K562 (cell line): ENCODE measurements around the gene RAP1A. TPM values are rescaled to one million over a fixed set of nuclear protein-coding genes. Genes with fewer than 3 reads are reported as not detected.
A peak's percentile ranks its signal among the peaks of the same experiment; 100 is the strongest.

Source experiments
- BRCA1 ChIP-seq, 2 experiments: fragments of 450-650 bp in 1 of 2; sonication (generic) in 1 of 2; formaldehyde crosslinking in 1 of 2; IDR thresholded peaks; 2 replicates each; pipeline versions ENCODE4 v1.5.0 to v1.6.1; 2017 to 2020; ENCODE audit warnings: mild to moderate bottlenecking in 1 of 2, missing genetic modification reagents in 1 of 2
- BRF1 ChIP-seq: IDR thresholded peaks from 3 replicates; pipeline ENCODE4 v1.6.1; 2011; ENCODE audit warnings: borderline replicate concordance, mild to moderate bottlenecking; ENCODE audit not compliant: insufficient read length; ENCODE audit errors: extremely low read depth
- CHD2 ChIP-seq: IDR thresholded peaks from 2 replicates; pipeline ENCODE4 v1.6.1; 2011; ENCODE audit warnings: low read depth, low read length
- DEAF1 ChIP-seq: fragments of 450-650 bp; formaldehyde crosslinking; IDR thresholded peaks from 2 replicates; pipeline ENCODE4 v1.4.0; 2020; ENCODE audit warnings: mild to moderate bottlenecking, moderate library complexity
- DMBX1 ChIP-seq: fragments of 250-450 bp; sonication (Bioruptor Pico); IDR thresholded peaks from 2 replicates; pipeline ENCODE4 v1.8.0; 2022; ENCODE audit warnings: inconsistent platforms, mild to moderate bottlenecking, moderate library complexity, borderline replicate concordance
- ETV1 ChIP-seq: fragments of 450-650 bp; conservative IDR thresholded peaks from 2 replicates; pipeline ENCODE4 v1.6.1; 2016; ENCODE audit warnings: missing genetic modification characterization, control low read depth, low read depth, missing compliant biosample characterization
- EWSR1 ChIP-seq: fragments of 450-650 bp; IDR thresholded peaks from 2 replicates; pipeline ENCODE4 v1.6.1; 2018; ENCODE audit warnings: borderline replicate concordance, mild to moderate bottlenecking, low read depth, moderate library complexity; ENCODE audit not compliant: partially characterized antibody
- FOXK2 ChIP-seq, 2 experiments: fragments of 450-650 bp; IDR thresholded peaks in 1 of 2; conservative IDR thresholded peaks in 1 of 2; 2 replicates each; pipeline ENCODE4 v1.6.1; 2016; ENCODE audit warnings: low read depth in 2 of 2, mild to moderate bottlenecking in 1 of 2
- HCFC1 ChIP-seq: IDR thresholded peaks from 2 replicates; pipeline ENCODE4 v1.6.1; 2012; ENCODE audit warnings: low read depth, low read length, improper control_type of control experiment
- HMG20B ChIP-seq: fragments of 250-450 bp; sonication (Bioruptor Pico); IDR thresholded peaks from 2 replicates; pipeline ENCODE4 v1.5.0; 2021; ENCODE audit warnings: mild to moderate bottlenecking
- KDM5B ChIP-seq: fragments of 200-600 bp; sonication (generic); IDR thresholded peaks from 2 replicates; pipeline ENCODE4 v1.6.1; 2012; ENCODE audit warnings: low read depth, mild to moderate bottlenecking, moderate library complexity, low read length, control low read depth, inconsistent platforms; ENCODE audit not compliant: insufficient replicate concordance
- MEF2D ChIP-seq: conservative IDR thresholded peaks from 2 replicates; pipeline ENCODE4 v1.6.1; 2016; ENCODE audit warnings: low read depth, missing genetic modification characterization, missing compliant biosample characterization
- PYGO2 ChIP-seq: fragments of 450-650 bp; IDR thresholded peaks from 2 replicates; pipeline ENCODE4 v1.6.1; 2016; ENCODE audit warnings: mild to moderate bottlenecking, missing genetic modification characterization, moderate library complexity, missing compliant biosample characterization
- RBFOX2 ChIP-seq: fragments of 200-400 bp; formaldehyde crosslinking; IDR thresholded peaks from 2 replicates; pipeline ENCODE4 v1.6.1; 2017; ENCODE audit warnings: low read depth, mild to moderate bottlenecking, low read length, moderate library complexity
- RBM15 ChIP-seq: fragments of 200-400 bp; formaldehyde crosslinking; IDR thresholded peaks from 2 replicates; pipeline ENCODE4 v1.6.1; 2018; ENCODE audit warnings: mild to moderate bottlenecking, low read length, moderate library complexity; ENCODE audit not compliant: insufficient read depth
- SIN3B ChIP-seq: fragments of 450-650 bp; IDR thresholded peaks from 2 replicates; pipeline ENCODE4 v1.6.1; 2017; ENCODE audit warnings: low read depth, mild to moderate bottlenecking, moderate library complexity
- THRB ChIP-seq: fragments of 450-650 bp; formaldehyde crosslinking; conservative IDR thresholded peaks from 2 replicates; pipeline ENCODE4 v1.4.0; 2022; ENCODE audit warnings: mild to moderate bottlenecking, missing genetic modification characterization
- ZC3H4 ChIP-seq: sonication (generic); formaldehyde crosslinking; IDR thresholded peaks from 2 replicates; pipeline ENCODE4 v1.9.0; 2021; ENCODE audit warnings: missing genetic modification reagents, borderline replicate concordance
- ZFPM2 ChIP-seq: fragments of 250-450 bp; sonication (Bioruptor Pico); IDR thresholded peaks from 2 replicates; pipeline ENCODE4 v1.5.1; 2022; ENCODE audit warnings: mild to moderate bottlenecking
- ZSCAN29 ChIP-seq: fragments of 450-650 bp; IDR thresholded peaks from 2 replicates; pipeline ENCODE4 v1.6.1; 2017
- polyA plus RNA-seq, 8 experiments: library from polyadenylated mRNA; depleted of rRNA in 4 of 8; stranded (reverse) in 5 of 8; unstranded in 3 of 8; fragments of >200 nt; fragmentation: Nextera tagmentation in 2 of 8; fragmentation: Illumina TruSeq in 1 of 8; extraction: Ambion mirVana in 2 of 8; extraction: Trizol in 1 of 8; gene quantifications; 2 replicates each; pipeline versions ENCODE4 v1.2.1 to v1.2.3, GENCODE V29; 2011 to 2014; ENCODE audit warnings: inconsistent platforms in 1 of 8, missing spikeins in 1 of 8
- total RNA-seq, 7 experiments: library from RNA; depleted of rRNA in 6 of 7; stranded (reverse); fragments of >200 nt in 6 of 7; fragmentation: Illumina TruSeq in 2 of 7; extraction: Trizol in 2 of 7; gene quantifications; 2 replicates each; pipeline versions ENCODE4 v1.2.1 to v1.2.3, GENCODE V29; 2011 to 2021; ENCODE audit warnings: low replicate concordance in 1 of 7
- TF ChIP-seq, protein P1 (sequence below): sonication (generic); formaldehyde crosslinking; IDR thresholded peaks from 2 replicates; pipeline ENCODE4 v1.8.0; 2022; ENCODE audit warnings: missing genetic modification reagents, mild to moderate bottlenecking, moderate library complexity, borderline replicate concordance
- TF ChIP-seq, protein P2 (sequence below): fragments of 450-650 bp; conservative IDR thresholded peaks from 2 replicates; pipeline ENCODE4 v1.6.1; 2016; ENCODE audit warnings: missing genetic modification characterization, low read depth, mild to moderate bottlenecking, control low read depth, missing compliant biosample characterization

RAP1A gene
- total and polyA plus RNA-seq, 9 of the 15 experiments (the other 6 are each of a cell fraction or from before 2014, with no cell fraction given), result 13.4 to 86.2 (median 32.5) TPM

DNA sequence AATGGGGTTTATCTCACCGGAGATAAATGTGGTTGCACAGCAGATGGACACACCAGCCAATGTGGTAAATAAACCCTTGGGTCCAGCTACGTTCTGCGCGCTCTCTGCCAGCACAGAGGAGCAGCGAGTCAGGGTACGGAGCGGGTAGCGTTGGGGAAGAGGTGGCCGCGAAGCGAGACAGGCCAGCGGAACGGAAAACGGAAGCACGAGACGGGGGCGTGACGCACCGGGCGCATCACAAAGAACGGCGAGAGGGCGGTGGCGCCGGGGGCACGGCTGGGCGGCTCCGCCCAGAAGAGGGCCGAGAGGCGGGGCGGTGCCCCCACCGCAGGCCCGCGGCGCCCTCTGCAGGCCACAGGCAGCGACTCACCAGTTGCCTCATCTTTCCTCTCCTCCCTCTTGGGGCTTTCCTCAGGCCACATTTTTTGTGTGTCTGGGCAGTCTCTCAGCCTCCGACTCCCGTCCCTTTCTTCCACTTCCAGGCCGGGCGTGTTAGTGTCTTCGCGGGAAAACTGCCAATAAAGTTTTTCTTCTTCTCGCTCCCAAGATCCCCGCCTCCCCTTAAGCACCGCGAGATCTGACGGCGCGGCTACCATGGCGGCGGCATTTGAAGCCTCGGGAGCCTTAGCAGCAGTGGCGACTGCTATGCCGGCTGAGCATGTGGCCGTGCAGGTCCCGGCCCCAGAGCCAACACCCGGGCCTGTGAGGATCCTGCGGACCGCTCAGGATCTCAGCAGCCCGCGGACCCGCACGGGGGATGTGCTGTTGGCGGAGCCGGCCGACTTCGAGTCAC lies 135.9 kb downstream of the RAP1A start, which contains the start of gene DDX20 (continued):
- TF ChIP-seq DEAF1 (CRISPR knock-in tag) (peak; percentile 94), HMG20B (no peak), HCFC1 (peak; percentile 75), SIN3B (peak; percentile 95), PYGO2 (tag) (no peak), BRF1 (no peak), DMBX1 (CRISPR knock-in tag) (0 out of 2 replicates have a peak, but pooled peaks have one; percentile 30), BRCA1 (IDR thresholded peaks at IDR 0.05) (no peak), BRCA1 (CRISPR knock-in tag; IDR thresholded peaks at IDR 0.05) (no peak), MEF2D (tag) (peak; percentile 49), ZSCAN29 (no peak), ZFPM2 (CRISPR knock-in tag) (0 out of 2 replicates have a peak, but pooled peaks have one; percentile 64), EWSR1 (no peak), RBFOX2 (peak; percentile 95), CHD2 (peak; percentile 97), FOXK2 (conservative IDR thresholded peaks at IDR 0.05 in 1 of 2, IDR thresholded peaks at IDR 0.05 in 1 of 2; ENCODE audit: low read depth in 2 of 2) (peak; percentile 28 to 65; a peak in 2 of 4 replicates), RBM15 (no peak), KDM5B (peak; percentile 87), THRB (CRISPR knock-in tag) (peak; percentile 62; the same call in 1 of the 2 replicates), ZC3H4 (CRISPR knock-in tag) (no peak), ETV1 (tag) (peak; percentile 66; the same call in 1 of the 2 replicates)
- TF ChIP-seq, protein P1, sequence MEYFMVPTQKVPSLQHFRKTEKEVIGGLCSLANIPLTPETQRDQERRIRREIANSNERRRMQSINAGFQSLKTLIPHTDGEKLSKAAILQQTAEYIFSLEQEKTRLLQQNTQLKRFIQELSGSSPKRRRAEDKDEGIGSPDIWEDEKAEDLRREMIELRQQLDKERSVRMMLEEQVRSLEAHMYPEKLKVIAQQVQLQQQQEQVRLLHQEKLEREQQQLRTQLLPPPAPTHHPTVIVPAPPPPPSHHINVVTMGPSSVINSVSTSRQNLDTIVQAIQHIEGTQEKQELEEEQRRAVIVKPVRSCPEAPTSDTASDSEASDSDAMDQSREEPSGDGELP (CRISPR knock-in tag), result peak; percentile 80
- TF ChIP-seq, protein P2, sequence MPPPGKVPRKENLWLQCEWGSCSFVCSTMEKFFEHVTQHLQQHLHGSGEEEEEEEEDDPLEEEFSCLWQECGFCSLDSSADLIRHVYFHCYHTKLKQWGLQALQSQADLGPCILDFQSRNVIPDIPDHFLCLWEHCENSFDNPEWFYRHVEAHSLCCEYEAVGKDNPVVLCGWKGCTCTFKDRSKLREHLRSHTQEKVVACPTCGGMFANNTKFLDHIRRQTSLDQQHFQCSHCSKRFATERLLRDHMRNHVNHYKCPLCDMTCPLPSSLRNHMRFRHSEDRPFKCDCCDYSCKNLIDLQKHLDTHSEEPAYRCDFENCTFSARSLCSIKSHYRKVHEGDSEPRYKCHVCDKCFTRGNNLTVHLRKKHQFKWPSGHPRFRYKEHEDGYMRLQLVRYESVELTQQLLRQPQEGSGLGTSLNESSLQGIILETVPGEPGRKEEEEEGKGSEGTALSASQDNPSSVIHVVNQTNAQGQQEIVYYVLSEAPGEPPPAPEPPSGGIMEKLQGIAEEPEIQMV, result 0 out of 2 replicates have a peak, but pooled peaks have one; percentile 38
